DMS53 (cell line): ENCODE data around the gene SLX4IP.
"Not testable (repeated sequence)": the region's sequence is repeated elsewhere in the genome, so short reads cannot be mapped to it uniquely, and the experiment has no call there.

Experiments used
- DNase-seq: peaks from one replicate; lab custom pipeline; 2025; lab: John Stamatoyannopoulos, UW

The SLX4IP gene

GRCh38 chr20:10434832-10435812 lies at the start of gene SLX4IP:
SLX4IP (plus strand) TSS chr20:10435305; CDS start chr20:10458205, 22,900 bp downstream.
- DNase-seq = peak; percentile 98

- DNase-seq = no peak
These were observed 49.1 kb upstream of the SLX4IP start for GRCh38 chr20:10385850-10386544.

GRCh38 chr20:10387686-10388085 lies 47.4 kb upstream of the SLX4IP start:
- no peak for DNase-seq

GRCh38 chr20:10388597-10388996 lies 46.5 kb upstream of the SLX4IP start:
- DNase-seq = no peak

DNA sequence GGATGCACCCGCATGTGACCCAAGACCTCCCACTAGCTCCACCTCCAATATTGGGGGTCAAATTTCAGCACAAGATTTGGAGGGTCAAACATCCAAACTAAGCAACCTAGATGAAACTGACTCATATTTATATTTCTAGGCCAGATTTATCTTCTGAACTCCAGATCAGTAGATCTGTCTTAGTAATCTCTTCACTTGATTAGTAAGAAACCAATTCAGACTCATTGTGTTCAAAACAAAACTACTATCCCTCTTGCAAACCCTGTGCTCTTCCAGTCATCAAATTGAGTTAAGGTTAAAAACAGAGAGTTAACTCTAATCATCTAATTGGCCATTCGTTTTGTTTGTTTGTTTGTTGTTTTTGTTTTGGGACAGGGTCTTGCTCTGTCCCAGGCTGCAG lies 44.4 kb upstream of the SLX4IP start:
- DNase-seq = no peak

- DNase-seq = not testable (repeated sequence)
These were observed 40.4 kb upstream of the SLX4IP start for GRCh38 chr20:10394752-10395151.

DNA sequence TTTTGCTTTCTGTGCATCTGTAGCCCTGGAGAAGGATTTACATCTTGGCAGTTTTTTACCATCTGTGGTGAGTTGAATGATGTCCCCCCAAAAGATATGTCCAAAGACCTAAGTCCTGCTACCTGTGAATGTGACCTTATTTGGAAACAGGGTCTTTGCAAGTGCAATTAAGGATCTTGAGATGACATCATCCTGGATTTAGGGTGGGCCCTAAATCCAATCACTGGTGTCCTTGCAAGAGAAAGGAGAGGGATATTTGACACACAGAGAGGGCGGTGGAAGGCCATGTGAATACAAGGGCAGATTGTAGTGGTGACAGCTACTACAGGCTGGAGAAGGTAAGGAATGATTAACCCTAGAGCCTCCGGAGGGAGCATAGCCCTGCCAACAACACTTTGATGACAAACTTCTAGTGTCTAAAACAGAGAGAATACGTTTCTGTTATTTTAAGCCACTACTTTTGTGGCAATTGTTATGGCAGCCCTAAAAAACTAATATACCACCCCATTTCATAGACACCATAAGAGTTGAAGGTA lies 36.2 kb upstream of the SLX4IP start:
- DNase-seq = no peak

DNA sequence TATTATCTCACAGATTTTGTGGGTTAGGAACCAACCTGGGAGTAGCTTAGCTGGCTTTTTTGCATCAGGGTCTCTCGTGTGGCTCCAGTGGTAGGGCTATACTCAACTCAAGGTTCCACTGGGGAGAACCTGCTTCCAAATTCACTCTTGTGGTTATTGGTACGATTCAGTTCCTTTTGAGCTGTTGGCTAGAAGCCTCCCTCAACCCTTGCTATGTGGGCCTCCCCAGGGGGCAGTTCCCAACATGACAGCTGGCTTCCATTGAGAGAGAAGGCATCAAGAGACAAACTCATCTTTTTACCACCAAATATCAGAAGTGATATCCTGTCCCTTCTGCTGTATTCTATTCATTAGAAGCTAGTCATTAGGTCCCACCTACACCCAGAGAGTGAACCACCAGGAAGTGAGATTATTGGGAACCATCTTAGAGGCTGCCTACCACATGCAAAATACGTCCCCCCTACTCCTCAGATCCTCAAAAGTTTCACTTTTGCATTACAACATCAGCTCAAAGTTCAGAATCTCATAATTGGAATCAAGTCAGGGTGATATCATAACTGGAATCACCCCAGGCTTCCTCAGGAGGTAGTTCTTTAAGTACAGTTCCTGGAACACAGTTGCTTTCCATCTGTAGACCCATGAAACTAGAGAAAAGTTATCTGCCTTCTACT lies 32.0 kb upstream of the SLX4IP start:
- no peak for DNase-seq

DNA sequence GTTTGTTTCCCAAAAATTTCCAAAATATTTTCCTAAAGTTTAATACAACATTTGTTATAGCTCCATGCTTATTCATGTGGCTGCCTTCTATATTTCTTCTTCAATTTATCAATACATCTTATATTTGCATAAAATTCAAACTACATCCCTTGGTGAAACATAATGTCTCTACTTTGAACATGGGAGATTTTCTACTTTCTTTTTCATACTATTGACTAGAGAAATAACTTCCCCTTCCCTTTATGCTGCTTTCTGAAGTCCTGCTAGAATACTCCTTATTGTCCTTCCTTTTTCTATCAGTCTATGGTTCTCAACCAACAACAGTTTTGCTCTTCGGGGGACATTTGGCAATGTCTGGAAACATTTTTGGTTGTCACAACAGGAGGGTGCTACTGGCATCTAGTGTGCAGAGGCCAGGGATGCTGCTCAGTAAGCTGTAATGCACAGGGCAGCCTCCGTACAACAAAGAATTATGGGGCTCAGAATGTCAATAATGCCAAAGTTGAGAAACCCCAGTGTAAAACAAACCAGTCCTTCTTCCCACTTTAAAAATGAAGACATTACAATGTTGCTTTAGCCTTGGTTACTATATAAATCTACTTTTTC lies 31.0 kb upstream of the SLX4IP start:
- no peak for DNase-seq

GRCh38 chr20:10404959-10405530 lies 30.1 kb upstream of the SLX4IP start:
- no peak for DNase-seq

GRCh38 chr20:10408108-10408813 lies 26.8 kb upstream of the SLX4IP start:
- no peak for DNase-seq

- no peak for DNase-seq
These were observed 23.4 kb upstream of the SLX4IP start for GRCh38 chr20:10411673-10412072.

DNA sequence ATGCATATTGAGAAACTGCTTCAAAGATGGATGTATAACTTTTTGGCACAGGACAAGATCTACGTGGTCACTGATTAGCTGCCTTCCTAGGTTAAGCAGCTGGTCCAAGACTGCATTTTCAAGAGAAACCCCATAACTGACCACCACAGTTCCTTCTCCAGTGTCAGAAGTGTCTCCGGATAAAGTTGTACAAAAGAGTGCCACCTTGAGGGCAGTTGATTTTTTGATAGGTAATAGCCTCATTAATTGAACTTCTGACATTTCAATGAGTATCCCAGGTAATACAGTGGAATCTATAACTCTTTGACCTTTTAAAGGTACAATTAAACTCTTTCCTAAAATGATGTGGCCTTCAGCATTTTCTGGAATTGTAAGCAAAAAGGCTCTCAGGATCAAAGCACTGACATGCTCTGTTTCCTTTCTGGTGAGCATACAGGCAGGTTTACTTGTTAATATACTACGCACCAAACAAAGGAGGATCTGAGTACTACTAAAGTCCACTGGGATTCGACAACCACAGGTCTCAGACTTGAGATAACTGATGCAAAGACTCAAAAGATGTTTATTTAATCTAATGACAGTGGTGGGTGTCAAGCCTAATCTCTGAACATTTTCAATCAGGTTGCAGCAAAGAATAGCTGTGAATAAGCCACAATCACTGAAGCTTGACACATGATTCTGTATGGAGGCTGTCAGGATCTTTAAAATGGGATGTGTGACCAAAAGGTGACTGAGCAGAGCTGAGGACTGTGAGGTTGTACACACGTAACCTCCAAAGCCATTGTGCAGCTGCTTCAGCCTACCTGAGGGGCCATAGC lies 22.3 kb upstream of the SLX4IP start:
- peak; percentile 27 for DNase-seq

DNA sequence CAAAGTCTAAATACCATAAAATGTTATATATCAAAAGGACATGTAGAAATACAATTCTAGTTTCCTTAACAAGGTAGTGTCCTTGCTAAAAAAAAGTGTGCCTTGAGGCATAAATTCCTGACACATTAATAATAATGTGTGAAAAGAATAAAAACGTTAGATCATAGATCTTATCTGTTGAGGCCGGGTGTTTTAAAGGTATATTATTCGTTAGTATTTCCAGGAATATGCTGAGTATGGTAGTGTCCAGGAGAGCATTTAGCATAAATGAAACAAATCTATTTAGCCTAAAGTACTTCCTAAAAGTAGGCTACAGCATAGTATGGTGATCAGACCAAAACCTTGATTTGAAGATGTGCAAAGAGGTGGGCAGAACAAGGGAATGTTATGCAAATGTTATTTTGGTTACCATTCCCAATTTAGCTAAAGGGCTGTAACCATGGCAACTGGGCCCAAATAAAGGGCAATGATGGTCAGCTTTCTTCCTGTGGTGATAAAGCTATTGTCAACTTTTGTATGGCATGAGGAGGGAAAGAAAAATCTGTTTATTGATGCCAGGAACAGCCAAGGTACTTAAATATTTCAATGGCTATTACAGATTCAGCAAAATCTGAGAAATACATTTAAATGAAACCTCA lies 20.0 kb upstream of the SLX4IP start:
- peak; percentile 7 for DNase-seq

DNA sequence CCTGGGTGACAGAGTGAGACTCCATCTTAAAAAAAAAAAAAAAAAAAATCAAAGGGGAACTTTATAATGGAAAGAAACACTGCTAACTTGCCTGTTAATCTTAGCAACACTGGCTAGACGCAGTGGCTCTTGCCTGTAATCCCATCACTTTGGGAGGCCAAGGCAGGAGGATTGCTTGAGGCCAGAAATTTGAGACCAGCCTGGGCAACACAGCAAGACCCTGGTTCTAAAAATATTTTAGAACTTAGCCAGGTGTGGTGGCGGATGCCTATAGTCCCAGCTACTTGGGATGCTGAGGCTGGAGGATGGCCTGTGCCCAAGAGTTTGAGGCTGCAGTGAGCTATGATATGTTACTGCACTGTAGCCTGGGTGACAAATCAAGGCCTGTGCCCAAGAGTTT lies 17.9 kb upstream of the SLX4IP start:
- DNase-seq = not testable (repeated sequence)

DNA sequence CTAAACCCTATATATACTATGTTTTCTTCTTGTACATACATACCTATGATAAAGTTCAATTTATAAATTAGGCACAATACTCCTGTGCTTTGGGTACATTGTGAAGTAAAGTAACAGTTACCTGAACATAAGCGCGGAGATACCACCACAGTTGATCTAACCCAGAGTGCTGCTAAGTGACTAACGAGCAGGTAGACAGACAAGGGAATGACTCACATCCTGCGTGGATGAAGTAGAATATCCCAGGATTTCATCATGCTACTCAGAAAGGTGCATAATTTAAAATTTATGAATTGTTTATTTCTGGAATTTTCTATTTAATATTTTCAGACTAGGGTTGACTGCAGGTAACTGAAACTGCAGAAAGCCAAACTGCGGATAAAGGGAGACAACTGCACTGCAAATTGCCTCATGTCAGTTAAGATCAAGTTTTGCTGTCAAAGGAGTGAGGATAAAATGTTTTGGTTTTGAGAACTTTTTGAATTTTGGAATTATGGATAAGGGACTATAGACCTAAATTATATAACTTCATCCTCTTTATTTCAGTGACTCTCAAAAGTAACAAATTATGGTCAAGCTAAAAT lies 15.5 kb upstream of the SLX4IP start:
- DNase-seq = peak; percentile 66

GRCh38 chr20:10423735-10424134 lies 11.4 kb upstream of the SLX4IP start:
- no peak for DNase-seq

GRCh38 chr20:10427060-10427692 lies 7.9 kb upstream of the SLX4IP start:
- DNase-seq = peak; percentile 79

DNA sequence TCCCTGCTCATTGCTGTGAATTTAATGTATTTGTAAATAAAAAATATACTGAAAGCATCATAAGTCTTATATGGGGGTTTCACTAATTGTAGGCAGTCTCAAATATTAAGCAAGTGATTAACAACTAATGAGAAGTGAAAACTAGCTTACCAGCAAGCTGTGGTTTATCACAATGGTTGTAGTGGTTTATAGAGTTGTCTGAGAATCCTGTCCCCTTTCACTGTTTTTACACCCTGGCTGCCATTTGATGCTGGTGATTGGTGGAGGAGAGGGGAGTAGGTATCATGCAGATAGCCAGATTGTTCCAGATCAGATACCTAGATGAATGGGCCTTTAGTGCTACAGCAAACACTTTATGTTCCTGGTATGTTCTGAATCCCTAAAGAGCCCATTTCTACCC lies 7.1 kb upstream of the SLX4IP start:
- DNase-seq = no peak
